NCI-H1105 (cell line): Measurements from ENCODE around the gene PDE2A.

ENCODE experiments used
- DNase-seq: peaks from one replicate; lab custom pipeline; 2025; lab: John Stamatoyannopoulos, UW

PDE2A gene

GRCh38 chr11:72541257-72541974 lies 132.8 kb downstream of the PDE2A start:
- no peak for DNase-seq

- DNase-seq, result no peak
These were observed 137.2 kb downstream of the PDE2A start for GRCh38 chr11:72537051-72537450.

- DNase-seq, result no peak
These were observed 139.1 kb downstream of the PDE2A start for GRCh38 chr11:72535194-72535547.

GRCh38 chr11:72534371-72535193 lies 139.6 kb downstream of the PDE2A start:
- DNase-seq, result no peak

GRCh38 chr11:72529068-72529467 lies 145.2 kb downstream of the PDE2A start:
- DNase-seq, result no peak

GRCh38 chr11:72528121-72528520 lies 146.1 kb downstream of the PDE2A start:
- no peak for DNase-seq
